ENCODE measurements around the gene MCTP2.
"Not testable (repeated sequence)": the region's sequence is repeated elsewhere in the genome, so short reads cannot be mapped to it uniquely, and the experiment has no call there.

MCTP2 gene

DNA sequence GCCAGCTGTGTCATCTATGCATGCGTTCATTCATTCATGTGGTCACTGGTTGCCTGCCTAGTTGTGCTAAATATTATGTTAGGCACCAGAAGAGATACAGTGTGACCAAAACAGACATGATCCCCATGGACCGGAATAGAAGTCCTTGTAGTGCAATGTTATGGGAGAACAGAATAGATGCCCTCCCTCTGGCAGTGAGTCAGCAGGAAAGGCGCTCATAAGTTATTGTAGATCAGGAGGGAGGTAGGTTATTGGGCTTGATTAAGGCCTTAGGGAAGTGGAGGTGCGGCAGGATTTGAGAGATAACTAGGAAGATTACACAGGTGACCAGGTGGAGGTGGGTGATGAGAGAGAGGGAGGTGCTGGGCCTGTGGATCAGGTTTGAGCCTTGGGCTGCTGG lies 5.2 kb downstream of the MCTP2 start:
- no peak for DNase-seq (ENCODE audit: low read depth)

DNA sequence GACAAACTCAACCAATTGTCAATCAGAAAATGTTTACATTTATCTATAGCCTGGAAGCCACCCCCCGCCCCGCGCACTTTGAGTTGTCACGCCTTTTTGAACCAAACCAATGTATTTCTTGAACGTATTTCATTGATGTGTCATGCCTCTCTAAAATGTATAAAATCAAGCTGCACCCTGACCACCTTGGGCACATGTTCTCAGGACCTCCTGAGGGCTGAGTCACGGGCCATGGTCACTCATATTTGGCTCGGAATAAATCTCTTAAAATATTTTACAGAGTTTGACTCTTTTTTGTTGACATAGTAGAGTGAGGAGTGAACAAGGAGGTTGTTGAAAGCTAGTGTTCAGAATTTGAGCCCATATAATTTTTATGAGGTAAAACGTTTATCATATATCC lies 6.5 kb downstream of the MCTP2 start:
- DNase-seq (ENCODE audit: low read depth): no peak

GRCh38 chr15:94238539-94239118 lies 7.3 kb downstream of the MCTP2 start:
- DNase-seq (ENCODE audit: low read depth): no peak

DNA sequence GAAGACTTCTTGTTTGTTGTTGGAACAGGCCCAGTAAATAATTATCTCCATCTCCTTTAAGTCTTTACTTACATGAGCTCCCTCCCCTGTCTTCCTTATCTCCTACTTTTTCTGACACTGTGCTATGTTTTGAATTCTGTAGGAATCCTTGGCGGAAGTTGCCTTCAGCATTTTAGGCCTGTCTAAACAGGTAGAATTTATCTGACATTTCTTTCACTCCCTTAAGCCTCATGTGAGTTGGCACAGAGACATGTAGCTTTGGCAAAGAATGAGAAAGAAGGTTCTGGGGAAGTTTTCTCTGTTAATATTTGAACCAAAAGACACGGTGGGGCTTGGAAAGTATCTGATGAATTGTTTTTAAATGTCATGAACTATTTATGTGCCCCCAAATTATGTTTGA lies 8.1 kb downstream of the MCTP2 start:
- DNase-seq (ENCODE audit: low read depth): no peak

DNA sequence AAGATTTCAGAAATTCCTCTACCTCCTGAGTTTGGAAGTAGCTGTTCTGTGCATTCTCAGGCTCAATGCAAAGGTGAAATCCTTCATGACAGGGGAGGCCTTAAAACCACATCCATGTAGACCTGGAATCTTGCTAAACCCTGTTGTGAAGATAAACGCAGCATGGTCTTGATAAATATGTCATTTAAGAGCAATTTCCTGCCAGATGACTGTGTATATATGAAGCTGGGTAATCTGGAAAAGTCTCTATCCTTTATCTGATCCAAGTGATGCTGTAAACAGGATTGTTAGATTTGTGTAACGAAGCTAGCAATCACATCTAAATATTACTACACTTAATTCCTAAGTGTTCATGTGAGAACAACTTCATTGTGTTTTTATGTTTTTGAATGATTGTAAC lies 9.1 kb downstream of the MCTP2 start:
- DNase-seq (ENCODE audit: low read depth): no peak

- no peak for DNase-seq (ENCODE audit: low read depth)
Measured at GRCh38 chr15:94242257-94242656, 10.9 kb downstream of the MCTP2 start.

DNA sequence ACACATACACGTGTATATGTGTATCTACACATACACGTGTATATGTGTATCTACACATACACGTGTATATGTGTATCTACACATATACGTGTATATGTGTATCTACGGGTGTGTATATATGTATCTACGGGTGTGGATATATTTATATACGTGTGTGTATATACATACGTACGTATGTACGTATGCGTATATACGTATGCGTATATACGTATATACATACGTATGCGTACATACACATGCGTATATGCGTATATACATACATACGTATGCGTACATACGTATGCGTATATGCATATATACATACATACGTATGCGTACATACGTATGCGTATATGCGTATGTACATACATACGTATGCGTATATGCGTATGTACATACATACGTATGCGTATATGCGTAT lies 11.6 kb downstream of the MCTP2 start:
- not testable (repeated sequence) for DNase-seq (ENCODE audit: low read depth)

DNA sequence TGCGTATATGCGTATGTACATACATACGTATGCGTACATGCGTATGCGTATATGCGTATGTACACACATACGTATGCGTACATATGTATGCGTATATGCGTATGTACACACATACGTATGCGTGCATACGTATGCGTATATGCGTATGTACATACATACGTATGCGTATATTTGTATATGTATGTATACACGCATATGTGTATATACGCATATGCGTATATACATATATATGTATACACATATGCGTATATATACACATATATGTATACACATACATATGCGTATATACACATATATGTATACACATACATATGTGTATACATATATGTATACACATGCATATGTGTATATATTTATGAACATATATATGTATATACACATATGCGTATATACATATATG lies 12.1 kb downstream of the MCTP2 start:
- DNase-seq (ENCODE audit: low read depth): no peak

GRCh38 chr15:94246016-94246415 lies 14.7 kb downstream of the MCTP2 start:
- DNase-seq (ENCODE audit: low read depth): no peak

GRCh38 chr15:94247789-94248638 lies 16.7 kb downstream of the MCTP2 start:
- DNase-seq (ENCODE audit: low read depth): no peak

- DNase-seq (ENCODE audit: low read depth): no peak
Measured at GRCh38 chr15:94250801-94251200, 19.4 kb downstream of the MCTP2 start.

GRCh38 chr15:94252223-94252766 lies 20.9 kb downstream of the MCTP2 start:
- no peak for DNase-seq (ENCODE audit: low read depth)

DNA sequence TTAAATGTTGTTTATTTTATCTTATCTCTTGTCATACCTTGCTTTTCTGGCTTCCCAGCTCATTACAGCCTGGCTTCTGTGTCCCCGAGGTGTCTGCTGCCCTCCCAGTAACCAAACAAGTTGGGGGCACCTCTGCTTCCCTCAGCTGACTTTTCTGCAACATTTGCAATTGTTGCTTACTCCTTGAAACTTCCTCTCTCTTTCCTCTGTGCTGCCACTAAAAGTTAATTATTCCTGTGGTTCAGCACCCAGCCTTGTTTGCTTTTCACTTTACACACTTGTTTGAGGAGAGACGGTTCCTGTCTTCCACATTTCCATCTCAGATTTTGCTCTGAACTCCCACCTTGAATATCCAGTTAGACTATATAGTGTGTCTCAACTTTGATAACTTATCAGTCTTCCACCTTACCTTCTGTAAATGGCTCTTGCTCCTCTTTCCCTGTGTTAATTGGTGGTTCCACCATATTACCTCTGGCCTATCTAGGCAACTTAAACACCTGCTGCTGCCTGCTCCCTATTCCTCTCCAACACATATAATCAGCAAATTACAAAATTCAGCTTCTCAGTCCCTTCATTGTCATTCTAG lies 21.6 kb downstream of the MCTP2 start:
- no peak for DNase-seq (ENCODE audit: low read depth)

DNA sequence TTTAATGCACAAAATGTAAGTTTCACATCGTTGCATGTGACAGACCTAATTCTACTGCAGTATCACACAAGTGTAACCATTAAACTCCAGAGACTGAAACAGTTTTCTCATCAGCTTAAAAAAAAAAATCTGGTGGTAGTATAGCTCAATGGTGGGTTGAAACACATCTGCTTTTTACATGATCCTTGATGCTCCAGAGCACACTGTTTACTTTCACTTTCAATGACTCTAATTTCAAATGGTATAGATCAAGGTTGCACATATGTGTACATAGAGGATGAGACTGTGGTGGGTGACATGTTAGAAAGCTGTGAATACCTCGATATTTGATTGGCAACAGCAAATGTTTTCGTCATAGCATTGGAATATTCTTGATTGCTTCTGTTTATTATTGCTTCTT lies 22.4 kb downstream of the MCTP2 start:
- no peak for DNase-seq (ENCODE audit: low read depth)

DNA sequence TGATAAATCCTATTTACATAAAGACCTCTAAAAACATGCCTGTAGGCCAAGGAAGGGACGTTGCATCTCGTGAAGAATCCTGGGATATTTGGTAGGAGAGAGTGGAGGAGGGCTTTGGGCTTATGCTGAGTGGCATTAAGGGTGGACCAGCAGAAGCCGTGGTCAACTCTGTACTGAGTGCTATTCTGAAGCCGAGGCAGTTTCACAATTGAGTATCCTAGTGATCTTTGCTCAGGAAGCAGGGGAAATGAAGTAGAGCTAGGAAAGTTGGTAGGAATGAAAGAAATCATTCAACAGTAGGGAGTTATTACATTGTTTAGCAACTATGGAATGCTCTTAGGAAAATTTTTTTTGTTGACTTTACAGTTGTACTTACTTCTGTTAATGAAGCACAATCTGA lies 24.2 kb downstream of the MCTP2 start:
- DNase-seq (ENCODE audit: low read depth): no peak

- no peak for DNase-seq (ENCODE audit: low read depth)
Measured at GRCh38 chr15:94256511-94256910, 25.1 kb downstream of the MCTP2 start.

GRCh38 chr15:94257776-94258175 lies 26.4 kb downstream of the MCTP2 start:
- not testable (repeated sequence) for DNase-seq (ENCODE audit: low read depth)

GRCh38 chr15:94258246-94258645 lies 26.9 kb downstream of the MCTP2 start:
- no peak for DNase-seq (ENCODE audit: low read depth)

- no peak for DNase-seq (ENCODE audit: low read depth)
Measured at GRCh38 chr15:94259121-94259751, 27.9 kb downstream of the MCTP2 start.

- no peak for DNase-seq (ENCODE audit: low read depth)
Measured at GRCh38 chr15:94259863-94260262, 28.5 kb downstream of the MCTP2 start.

DNA sequence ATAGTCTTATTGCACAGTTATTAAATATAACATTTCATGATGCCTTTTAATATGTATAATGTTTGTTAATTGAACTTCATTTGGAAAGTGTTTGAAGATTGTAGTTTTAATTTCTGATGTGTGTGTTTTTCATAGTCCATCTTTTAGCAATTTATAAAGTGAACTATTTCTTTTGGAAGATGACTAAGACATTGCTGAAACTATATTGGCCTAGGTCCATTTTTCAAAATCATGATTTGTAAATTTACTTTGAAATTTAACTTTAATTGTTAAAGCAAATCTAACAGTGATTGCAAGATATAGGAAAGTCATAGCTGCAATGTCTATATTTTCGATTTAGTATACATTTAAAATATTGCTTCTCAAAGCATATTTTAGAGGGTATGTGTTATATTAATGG lies 30.8 kb downstream of the MCTP2 start:
- no peak for DNase-seq (ENCODE audit: low read depth)
